Astrocyte of the cerebellum (primary cell): ENCODE data around the gene OPTC.

Source experiments
- DNase-seq: peaks from one replicate; pipeline ENCODE4 v3.0.0-alpha.2; 2011; ENCODE audit warnings: low read depth
- H3K4me3 ChIP-seq: 2 replicates; pipeline ENCODE4 v1.5.1; 2011; ENCODE audit warnings: mild to moderate bottlenecking, low read depth, low read length, moderate library complexity
- in situ Hi-C: cut with HindIII; loops from 2 replicates; pipeline ENCODE4 v1.10.0; 2017; ENCODE audit warnings: low sequenced_read_pairs
- TF ChIP-seq, protein P1 (sequence below): IDR thresholded peaks from 2 replicates; pipeline ENCODE4 v1.5.1; 2012; ENCODE audit warnings: low read length, low read depth, moderate library complexity, mild to moderate bottlenecking; ENCODE audit errors: missing control alignments

OPTC gene

GRCh38 chr1:203537806-203538464 is 44.0 kb downstream of the OPTC start:
- DNase-seq: no peak
- in situ Hi-C loops: no loop called here
- H3K4me3 ChIP-seq: no peak overlapping the region
- TF ChIP-seq, protein P1, sequence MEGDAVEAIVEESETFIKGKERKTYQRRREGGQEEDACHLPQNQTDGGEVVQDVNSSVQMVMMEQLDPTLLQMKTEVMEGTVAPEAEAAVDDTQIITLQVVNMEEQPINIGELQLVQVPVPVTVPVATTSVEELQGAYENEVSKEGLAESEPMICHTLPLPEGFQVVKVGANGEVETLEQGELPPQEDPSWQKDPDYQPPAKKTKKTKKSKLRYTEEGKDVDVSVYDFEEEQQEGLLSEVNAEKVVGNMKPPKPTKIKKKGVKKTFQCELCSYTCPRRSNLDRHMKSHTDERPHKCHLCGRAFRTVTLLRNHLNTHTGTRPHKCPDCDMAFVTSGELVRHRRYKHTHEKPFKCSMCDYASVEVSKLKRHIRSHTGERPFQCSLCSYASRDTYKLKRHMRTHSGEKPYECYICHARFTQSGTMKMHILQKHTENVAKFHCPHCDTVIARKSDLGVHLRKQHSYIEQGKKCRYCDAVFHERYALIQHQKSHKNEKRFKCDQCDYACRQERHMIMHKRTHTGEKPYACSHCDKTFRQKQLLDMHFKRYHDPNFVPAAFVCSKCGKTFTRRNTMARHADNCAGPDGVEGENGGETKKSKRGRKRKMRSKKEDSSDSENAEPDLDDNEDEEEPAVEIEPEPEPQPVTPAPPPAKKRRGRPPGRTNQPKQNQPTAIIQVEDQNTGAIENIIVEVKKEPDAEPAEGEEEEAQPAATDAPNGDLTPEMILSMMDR: no peak

DNA sequence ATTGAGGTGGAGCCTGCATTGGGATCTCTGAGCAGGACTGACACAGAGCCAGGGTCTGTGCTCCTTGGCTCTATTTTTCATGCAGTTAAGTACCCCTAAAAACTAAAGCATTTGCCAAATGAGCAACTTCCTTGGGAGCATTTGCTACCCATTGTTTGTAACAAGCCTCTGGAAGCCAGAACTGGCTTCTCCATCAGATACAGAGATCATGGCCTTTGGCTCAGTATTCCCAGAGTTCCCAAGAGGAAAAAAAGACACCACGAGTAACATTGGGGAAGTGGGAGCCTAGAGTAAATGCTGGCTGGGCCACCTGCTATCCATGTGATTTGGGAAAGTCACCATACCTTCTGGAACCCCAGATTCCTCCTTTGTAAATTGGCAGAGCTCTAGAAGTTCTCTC is 44.8 kb downstream of the OPTC start:
- TF ChIP-seq, protein P1: no peak
- in situ Hi-C loops: no loop called here

DNA sequence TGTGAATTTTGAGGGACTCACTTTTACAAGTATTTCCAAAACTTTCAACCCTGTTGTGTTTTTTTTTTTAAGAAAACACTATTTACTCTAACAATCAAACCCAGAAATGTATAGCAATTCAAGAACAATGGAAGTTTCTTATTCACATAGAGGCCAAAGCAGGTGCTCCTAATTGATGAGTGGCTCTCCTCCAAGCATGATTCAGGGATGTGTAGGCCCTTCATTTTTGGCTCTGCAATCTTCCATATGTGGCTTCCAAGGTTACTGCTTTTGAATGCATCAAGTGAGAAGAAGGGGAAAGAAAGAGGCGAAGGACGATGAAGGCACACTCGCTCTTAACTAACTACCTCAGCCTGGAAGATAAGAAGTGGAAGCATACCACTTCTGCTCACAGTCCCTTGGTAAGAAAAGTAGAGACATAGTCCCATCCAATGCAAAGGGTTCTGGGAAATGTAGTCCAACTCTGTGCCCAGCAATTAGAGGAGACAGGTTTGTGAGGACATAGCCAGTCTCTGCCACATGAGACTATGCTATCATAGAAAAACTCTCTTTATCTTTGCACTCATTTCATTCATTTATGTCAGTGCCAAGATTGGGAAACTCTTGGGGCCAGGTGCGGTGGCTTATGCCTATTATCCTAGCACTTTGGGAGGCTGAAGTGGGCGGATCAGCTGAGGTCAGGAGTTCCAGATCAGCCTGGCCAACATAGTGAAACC is 46.0 kb downstream of the OPTC start:
- in situ Hi-C loops: no loop called here
- no peak overlapping the region for H3K4me3 ChIP-seq
- TF ChIP-seq, protein P1: no peak
- DNase-seq: no peak

More for the DNA sequence above, 44.8 kb downstream of the OPTC start:
- no peak overlapping the region for H3K4me3 ChIP-seq
- DNase-seq: no peak

- in situ Hi-C loops: no loop called here
- TF ChIP-seq, protein P1: no peak
- H3K4me3 ChIP-seq: no peak overlapping the region
- DNase-seq: no peak
Measured at GRCh38 chr1:203544485-203544884, 50.5 kb downstream of the OPTC start.

- H3K4me3 ChIP-seq: no peak overlapping the region
- no peak for DNase-seq
- TF ChIP-seq, protein P1: no peak
- in situ Hi-C loops: no loop called here
Measured at GRCh38 chr1:203544978-203545816, 51.2 kb downstream of the OPTC start.

DNA sequence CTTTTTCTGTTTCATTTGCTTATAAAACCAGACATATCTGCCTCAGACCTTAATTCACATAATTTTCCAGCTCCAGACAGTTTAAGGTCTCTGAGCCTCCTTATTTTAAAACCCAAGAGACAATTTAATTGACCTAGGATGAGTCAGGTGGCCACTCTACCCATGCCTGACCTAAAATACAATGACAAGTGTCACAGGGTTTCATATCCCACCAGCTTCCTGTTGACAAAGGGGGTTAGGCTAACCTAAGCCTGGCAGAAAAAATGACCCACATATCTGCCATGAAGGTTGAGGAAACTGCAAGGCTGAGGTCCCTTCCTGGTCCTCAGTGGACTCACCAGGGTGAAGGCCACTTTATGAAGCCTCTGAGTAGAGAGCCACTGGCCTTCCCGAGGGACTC is 52.3 kb downstream of the OPTC start:
- no peak for DNase-seq
- in situ Hi-C loops: no loop called here
- TF ChIP-seq, protein P1: no peak
- H3K4me3 ChIP-seq: no peak overlapping the region
